ENCODE data around the gene EXTL2.
"Not testable (repeated sequence)": the region's sequence is repeated elsewhere in the genome, so short reads cannot be mapped to it uniquely, and the experiment has no call there.

- TF ChIP-seq CTCF, POLR2A (IDR thresholded peaks at IDR 0.05): not testable (repeated sequence)
These were observed 39.5 kb downstream of the EXTL2 start for GRCh38 chr1:100855116-100855515.
